HAP-1 (cell line): ENCODE data around the gene HSPA1A.

ENCODE experiments used
- DNase-seq, 2 experiments: peaks; one replicate each; pipeline ENCODE4 v3.0.0-alpha.2; 2016 to 2020; ENCODE audit warnings: low spot score in 2 of 2
- H3K27me3 ChIP-seq: fragments of 250-450 bp; sonication (Bioruptor Pico); 2 replicates; pipeline ENCODE4 v1.5.1; 2020; ENCODE audit warnings: low read depth, mild to moderate bottlenecking, moderate library complexity
- H3K36me3 ChIP-seq: fragments of 250-450 bp; sonication (Bioruptor Pico); replicated peaks from 2 replicates; pipeline ENCODE4 v1.5.1; 2020; ENCODE audit warnings: mild to moderate bottlenecking
- H3K4me1 ChIP-seq: fragments of 250-450 bp; sonication (Bioruptor Pico); 2 replicates; pipeline ENCODE4 v1.5.1; 2020; ENCODE audit warnings: mild to moderate bottlenecking
- H3K4me3 ChIP-seq: fragments of 250-450 bp; sonication (Bioruptor Pico); 2 replicates; pipeline ENCODE4 v1.5.1; 2020; ENCODE audit warnings: mild to moderate bottlenecking, moderate library complexity
- H3K9me3 ChIP-seq: fragments of 250-450 bp; sonication (Bioruptor Pico); 2 replicates; pipeline ENCODE4 v1.5.1; 2020; ENCODE audit warnings: mild to moderate bottlenecking, moderate library complexity
- in situ Hi-C: fragments of 300-500 bp; cut with MboI; formaldehyde crosslinking; loops from 3 replicates; pipeline ENCODE4 v1.14.3; 2020; ENCODE audit warnings: low sequenced_read_pairs, inconsistent platforms, mixed read lengths

The HSPA1A gene

DNA sequence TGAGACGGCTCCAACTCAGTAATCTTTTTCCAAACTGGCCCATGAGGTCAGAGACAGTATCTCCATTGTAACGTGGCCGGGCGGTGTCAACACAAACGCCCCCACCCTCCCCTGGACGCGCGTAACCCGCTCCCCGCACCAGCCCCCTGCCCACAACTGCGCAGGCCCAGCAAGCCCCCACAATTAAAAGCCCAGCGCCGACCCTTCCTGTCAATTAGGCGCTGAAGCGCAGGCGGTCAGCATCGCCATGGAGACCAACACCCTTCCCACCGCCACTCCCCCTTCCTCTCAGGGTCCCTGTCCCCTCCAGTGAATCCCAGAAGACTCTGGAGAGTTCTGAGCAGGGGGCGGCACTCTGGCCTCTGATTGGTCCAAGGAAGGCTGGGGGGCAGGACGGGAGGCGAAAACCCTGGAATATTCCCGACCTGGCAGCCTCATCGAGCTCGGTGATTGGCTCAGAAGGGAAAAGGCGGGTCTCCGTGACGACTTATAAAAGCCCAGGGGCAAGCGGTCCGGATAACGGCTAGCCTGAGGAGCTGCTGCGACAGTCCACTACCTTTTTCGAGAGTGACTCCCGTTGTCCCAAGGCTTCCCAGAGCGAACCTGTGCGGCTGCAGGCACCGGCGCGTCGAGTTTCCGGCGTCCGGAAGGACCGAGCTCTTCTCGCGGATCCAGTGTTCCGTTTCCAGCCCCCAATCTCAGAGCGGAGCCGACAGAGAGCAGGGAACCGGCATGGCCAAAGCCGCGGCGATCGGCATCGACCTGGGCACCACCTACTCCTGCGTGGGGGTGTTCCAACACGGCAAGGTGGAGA is at the start of gene HSPA1A, which contains the start of gene HSPA1L:
HSPA1A (plus strand) TSS at position 519 of the 814 bp plus-strand sequence; CDS start at position 733, 214 bp downstream.
HSPA1L (minus strand) TSS at position 259 of the 814 bp plus-strand sequence. CDS start 3,311 bp downstream, outside the sequence.
- no peaks in the 10 kb centered on the region for H3K27me3 ChIP-seq
- peak; percentile 97 to 98 for DNase-seq
- H3K4me1 ChIP-seq = peaks cover 18% of the 10 kb centered on the region
- H3K36me3 ChIP-seq = no peaks in the 10 kb centered on the region
- peak within 1 kb of the TSS; percentile 66 for H3K4me3 ChIP-seq
- in situ Hi-C loops = no loop called here
- H3K9me3 ChIP-seq = no peaks in the 10 kb centered on the region

DNA sequence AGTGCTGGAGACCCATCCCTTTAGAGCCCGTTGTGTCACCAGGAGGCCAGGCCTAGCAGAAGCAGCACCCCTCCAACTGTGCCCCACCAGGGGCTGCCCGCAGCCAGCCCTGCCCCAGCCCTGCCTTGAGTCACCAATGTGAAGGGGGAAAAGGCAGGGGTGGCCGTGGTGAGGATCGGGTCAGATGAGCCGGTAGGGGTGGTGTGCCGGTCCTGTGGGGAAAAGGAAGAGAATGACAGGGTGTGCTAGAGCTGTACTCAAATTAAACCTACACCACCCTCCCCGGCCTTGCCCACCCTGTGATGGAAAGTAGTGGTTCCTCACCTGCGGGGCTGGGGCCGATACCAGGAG is 49.8 kb upstream of the HSPA1A start:
- H3K4me3 ChIP-seq = no peak overlapping the region
- peaks cover 5% of the 10 kb centered on the region for H3K4me1 ChIP-seq
- no peak for DNase-seq
- H3K9me3 ChIP-seq = no peaks in the 10 kb centered on the region
- in situ Hi-C loops = no loop called here
- H3K27me3 ChIP-seq = no peaks in the 10 kb centered on the region
- H3K36me3 ChIP-seq = peaks cover 46% of the 10 kb centered on the region

DNA sequence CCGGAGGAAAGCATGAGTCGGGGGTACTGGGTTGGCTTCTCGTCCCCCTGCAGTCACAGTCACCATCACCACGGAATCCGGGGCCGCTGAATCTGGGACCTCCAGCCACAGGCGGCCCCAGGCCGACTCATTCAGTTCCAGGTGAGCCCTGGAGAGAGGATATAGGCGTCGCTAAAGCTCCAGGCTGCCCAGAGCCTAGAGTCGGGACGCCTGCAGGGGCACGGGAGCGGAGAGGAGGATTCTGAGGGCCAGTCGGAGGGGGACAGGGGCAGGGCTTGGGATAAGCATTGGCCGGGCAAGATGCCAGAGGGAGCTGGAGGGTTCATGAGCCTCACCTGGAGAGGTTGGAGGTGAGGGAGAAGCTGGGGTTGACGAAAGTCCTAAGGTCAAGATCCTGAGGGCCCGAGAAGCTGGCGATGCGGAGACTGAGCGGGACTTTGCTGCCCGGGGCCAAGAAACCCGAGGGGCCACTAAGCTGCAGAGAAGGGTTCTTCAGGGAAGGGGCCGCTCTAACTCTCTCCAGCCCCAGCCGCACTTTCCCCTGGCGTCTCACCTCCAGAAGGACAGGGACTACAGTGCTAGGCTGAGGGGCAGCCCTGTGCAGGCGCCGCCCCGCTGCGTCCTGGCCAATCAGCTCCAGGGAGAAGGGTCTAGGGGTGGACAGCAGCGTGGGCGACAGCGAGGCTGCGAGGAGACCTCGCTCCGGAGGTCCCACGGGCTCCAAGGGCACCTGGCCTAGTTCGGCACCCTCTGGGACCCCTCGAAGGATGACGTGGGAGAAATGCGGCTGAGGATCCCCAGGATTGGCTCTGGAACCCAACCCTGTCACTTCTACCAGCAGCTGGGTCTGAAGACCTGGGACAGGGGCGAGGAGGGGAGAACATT is 49.2 kb upstream of the HSPA1A start:
- H3K9me3 ChIP-seq = no peaks in the 10 kb centered on the region
- H3K4me3 ChIP-seq = no peak overlapping the region
- peaks cover 5% of the 10 kb centered on the region for H3K4me1 ChIP-seq
- DNase-seq = no peak
- H3K36me3 ChIP-seq = peaks cover 40% of the 10 kb centered on the region
- in situ Hi-C loops = no loop called here
- no peaks in the 10 kb centered on the region for H3K27me3 ChIP-seq

DNA sequence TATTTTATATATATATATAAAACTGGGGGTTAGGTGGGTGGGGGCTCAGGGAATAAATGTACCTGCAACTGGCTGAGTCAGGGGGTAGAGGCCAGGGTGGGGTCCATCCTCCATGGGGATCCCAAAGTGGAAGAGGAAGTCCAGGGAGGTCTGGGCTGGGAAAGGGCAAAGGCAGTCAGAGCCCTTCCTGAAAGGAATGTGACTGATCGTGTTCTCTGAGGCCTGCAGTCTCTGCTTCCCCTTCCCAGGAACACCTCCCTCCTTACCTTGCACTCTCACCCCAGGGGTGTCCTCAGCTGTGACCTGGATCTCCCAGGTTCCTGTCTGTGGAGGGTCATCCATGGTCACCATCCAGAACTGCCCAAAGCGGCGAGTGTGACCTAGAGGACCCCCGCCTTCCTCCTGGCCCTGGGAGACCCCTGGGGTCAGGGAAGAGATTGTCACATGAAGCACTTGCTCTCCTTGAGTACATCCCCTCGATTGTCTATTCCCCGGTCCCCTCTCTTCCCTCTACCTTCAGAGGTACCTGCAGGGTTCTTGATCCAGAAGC is 48.2 kb upstream of the HSPA1A start:
- Histone ChIP-seq H3K9me3 (no peaks in the 10 kb centered on the region), H3K4me3 (no peak overlapping the region), H3K36me3 (peaks cover 30% of the 10 kb centered on the region), H3K4me1 (peaks cover 5% of the 10 kb centered on the region), H3K27me3 (no peaks in the 10 kb centered on the region)
- in situ Hi-C loops = no loop called here
- DNase-seq = no peak

DNA sequence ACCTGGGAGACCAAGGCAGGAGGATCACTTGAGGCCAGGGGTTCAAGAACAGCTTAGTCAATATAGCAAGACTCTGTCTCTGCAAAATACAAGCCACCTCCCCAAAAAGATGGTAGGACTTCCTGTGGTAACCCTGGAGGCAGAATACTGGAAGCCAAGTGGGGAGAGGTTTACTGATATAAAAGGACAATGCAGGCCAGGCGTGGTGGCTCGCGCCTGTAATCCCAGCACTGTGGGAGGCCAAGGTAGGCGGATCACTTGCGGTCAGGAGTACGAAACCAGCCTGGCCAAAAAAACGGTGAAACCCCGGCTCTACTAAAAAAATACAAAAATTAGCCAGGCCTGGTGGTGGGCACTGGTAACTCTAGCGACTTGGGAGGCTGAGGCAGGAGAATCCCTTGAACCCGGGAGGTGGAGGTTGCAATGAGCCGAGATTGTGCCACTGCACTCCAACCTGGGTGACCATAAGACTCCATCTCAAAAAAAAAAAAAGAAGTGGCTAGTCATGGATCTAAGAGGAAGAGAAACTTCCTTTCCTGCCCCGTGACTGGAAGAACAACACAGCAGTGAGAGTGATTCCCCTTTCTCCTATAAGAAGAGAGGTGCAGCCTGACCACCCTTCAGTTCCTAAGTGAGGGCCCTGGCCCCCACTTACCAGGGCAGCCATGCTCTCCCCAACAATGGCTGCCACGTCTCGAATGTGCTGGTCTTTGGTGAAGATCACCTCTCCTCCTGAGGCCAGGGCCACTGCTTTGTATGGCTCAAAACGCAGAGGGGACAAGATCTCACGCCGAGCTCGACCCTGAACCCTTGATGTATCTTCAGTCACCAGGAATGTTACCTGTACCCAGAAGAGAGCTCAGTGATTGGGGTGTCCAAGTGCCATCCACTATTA is 46.7 kb upstream of the HSPA1A start:
- H3K4me1 ChIP-seq = no peaks in the 10 kb centered on the region; the same call in 1 of the 2 replicates
- H3K9me3 ChIP-seq = no peaks in the 10 kb centered on the region
- H3K27me3 ChIP-seq = no peaks in the 10 kb centered on the region
- DNase-seq = no peak
- H3K4me3 ChIP-seq = no peak overlapping the region
- H3K36me3 ChIP-seq = peaks cover 15% of the 10 kb centered on the region
- in situ Hi-C loops = no loop called here

DNA sequence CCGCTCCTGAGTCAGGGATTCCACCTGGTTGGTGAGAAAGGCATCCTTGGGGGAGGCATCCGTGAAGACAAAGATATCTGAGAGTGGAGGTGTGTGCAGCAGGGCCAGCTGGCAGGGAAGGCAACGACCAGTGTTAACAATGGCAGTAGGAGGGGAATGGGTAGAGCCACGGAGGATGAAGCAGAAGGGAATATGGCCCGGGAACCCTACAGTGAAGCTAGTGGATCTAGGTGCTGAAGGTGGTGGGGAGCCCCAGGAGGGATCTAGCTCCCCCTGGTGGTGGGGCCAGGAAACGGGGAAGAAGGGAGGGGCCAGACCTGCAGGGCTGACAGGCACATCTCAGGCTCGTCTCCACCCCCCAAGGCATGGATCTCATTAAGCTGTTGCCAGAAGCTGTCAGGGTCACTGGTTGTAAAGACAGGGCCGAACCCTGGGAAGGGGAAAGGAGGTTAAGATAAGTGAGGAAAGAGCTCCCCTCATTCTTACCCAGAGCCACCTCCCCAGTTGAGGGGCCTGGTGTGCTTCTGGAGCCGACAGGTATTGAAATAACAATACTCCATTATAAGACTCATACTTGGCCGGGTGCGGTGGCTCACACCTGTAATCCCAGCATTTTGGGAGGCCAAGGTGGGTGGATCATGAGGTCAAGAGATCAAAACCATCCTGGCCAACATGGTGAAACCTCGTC is 45.5 kb upstream of the HSPA1A start:
- DNase-seq = peak; percentile 40 to 86
- Histone ChIP-seq H3K9me3 (no peaks in the 10 kb centered on the region), H3K27me3 (no peaks in the 10 kb centered on the region), H3K4me1 (no peaks in the 10 kb centered on the region; the same call in 1 of the 2 replicates), H3K4me3 (no peak overlapping the region), H3K36me3 (peaks cover 3% of the 10 kb centered on the region)
- in situ Hi-C loops = no loop called here

DNA sequence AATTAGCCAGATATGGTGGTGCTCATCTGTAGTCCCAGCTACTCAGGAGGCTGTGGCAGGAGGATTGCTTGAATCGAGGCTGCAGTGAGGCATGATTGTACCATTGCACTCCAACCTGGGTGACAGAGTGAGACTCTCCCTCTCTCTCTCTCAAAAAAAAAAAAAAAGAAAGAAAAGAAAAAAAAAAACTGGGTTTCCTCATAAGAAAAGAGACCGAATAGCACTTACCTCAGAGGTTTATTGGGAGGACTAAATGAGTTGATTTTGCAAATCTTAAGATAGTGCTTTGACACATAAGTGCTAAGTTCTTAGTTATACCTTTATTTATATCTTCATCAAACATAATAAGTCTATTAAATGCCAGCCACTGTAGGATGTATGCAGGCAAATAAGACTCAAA is 44.5 kb upstream of the HSPA1A start:
- Histone ChIP-seq H3K9me3 (no peaks in the 10 kb centered on the region), H3K4me1 (no peaks in the 10 kb centered on the region; the same call in 1 of the 2 replicates), H3K4me3 (no peak overlapping the region), H3K36me3 (no peaks in the 10 kb centered on the region; the same call in 1 of the 2 replicates), H3K27me3 (no peaks in the 10 kb centered on the region)
- in situ Hi-C loops = no loop called here
- DNase-seq = no peak

DNA sequence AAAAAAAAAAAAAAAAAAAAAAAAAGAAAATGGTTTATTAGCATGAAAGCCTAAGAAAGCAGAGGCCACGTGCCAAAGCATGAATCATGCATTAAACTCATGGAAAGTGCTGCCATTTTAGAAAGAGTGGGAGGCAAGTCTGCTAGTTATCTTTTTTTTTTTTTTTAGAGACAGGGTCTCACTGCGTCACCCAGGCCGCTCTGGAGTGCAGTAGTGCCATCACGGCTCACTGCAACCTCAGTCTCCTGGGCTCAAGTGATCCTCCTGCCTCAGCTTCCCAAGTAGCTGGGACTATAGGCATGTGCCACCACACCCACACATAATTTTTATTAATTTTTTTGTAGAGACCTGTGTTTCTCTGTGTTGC is 43.4 kb upstream of the HSPA1A start:
- DNase-seq = no peak
- in situ Hi-C loops = no loop called here

DNA sequence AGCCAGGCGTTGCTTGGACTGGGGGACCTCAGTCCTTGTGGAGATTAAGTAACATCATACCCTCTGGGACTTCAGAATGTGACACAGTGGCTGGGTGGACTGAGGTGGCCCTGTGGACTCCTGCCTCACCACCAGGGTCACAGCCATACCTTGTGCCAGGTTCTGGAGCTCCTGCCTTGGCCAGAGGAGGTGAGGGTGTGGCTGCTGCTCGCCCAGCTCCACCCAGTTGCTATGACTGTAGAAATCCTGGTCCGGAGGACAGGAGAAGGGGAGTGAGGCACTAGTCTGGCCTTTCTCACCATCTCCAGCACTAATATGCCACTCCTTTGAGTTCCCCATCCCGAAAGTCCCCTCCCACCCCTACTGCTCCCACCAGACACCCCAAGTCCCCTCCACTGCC is 40.2 kb upstream of the HSPA1A start:
- peaks cover 6% of the 10 kb centered on the region for H3K4me1 ChIP-seq
- H3K4me3 ChIP-seq = no peak overlapping the region
- H3K36me3 ChIP-seq = peaks cover 25% of the 10 kb centered on the region
- in situ Hi-C loops = no loop called here
- no peaks in the 10 kb centered on the region for H3K9me3 ChIP-seq
- no peak for DNase-seq
- H3K27me3 ChIP-seq = no peaks in the 10 kb centered on the region

More for the DNA sequence above, 43.4 kb upstream of the HSPA1A start:
- no peaks in the 10 kb centered on the region for H3K27me3 ChIP-seq
- no peaks in the 10 kb centered on the region for H3K36me3 ChIP-seq
- peaks cover 2% of the 10 kb centered on the region for H3K4me1 ChIP-seq
- H3K9me3 ChIP-seq = no peaks in the 10 kb centered on the region
- no peak overlapping the region for H3K4me3 ChIP-seq

DNA sequence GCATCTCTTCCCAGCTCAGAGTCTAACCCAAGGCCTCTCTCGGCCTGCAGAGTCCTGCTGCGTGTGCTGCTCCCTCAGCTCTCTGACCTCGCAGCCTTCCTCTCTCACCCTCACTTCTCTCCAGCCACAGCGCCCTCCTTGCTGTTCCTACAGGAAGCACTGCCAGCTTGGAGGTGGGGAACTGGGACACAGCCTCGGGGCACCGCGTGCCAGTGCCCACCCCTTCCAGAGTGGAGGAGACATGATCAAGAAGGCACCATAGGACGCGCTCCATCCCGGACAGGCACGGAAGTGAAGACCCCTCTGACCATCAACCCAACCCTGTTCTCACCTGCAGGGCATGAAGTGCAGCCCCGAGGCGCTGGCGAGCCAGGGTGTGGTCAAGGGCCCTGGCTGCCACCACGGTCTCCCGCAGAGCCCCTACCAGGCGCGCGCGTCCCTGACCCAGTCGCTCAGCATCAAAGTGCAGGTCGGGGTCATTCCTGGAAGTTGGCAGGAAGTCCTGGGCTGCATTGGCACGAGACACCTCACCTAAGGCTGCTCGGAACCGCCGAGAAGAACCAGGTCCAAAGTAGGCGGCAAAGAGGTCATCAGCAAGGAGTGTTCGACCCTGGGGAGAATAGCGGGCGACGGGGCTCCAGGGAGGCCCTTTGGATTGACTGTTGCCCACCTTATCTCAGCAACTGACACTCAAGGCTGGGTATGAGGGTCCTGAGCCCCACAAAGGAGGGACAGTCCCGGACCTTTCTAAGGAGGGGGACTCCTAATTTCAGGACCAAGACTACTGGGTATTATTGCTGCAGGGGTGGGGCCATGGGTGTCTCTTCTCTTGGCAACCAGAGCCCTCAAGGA is 39.5 kb upstream of the HSPA1A start:
- Histone ChIP-seq H3K4me1 (peaks cover 6% of the 10 kb centered on the region), H3K9me3 (no peaks in the 10 kb centered on the region), H3K36me3 (peaks cover 32% of the 10 kb centered on the region), H3K4me3 (no peak overlapping the region), H3K27me3 (no peaks in the 10 kb centered on the region)
- DNase-seq = no peak
- in situ Hi-C loops = no loop called here

DNA sequence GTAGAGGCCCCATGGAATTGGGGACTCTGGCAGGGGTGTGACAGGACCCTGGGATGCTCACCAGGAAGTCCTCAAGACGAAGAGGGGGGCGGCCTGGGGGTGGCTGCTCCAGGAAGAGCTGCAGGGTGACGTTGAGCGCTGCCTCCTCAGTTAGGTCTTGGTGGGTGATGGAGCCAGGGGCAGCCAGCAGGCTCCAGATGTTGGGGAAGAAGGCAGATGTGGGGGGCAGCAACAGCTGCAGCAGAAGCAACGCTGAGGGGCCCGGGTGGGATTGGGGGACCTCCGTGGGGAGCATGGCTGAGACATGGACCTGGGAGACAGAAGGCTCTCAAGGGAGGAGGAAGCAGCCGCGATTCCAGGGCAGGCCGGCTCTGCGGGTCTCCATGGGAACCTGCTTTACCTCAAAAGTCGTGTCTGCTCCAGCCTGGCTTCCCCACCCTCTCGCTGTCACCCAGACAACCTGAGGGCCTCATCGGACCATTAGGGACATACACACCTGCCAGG is 38.8 kb upstream of the HSPA1A start:
- in situ Hi-C loops = no loop called here

More for the DNA sequence above, 38.8 kb upstream of the HSPA1A start:
- Histone ChIP-seq H3K27me3 (no peaks in the 10 kb centered on the region), H3K36me3 (peaks cover 39% of the 10 kb centered on the region), H3K9me3 (no peaks in the 10 kb centered on the region), H3K4me3 (no peak overlapping the region), H3K4me1 (peaks cover 6% of the 10 kb centered on the region)
- no peak for DNase-seq
